Stimulated activated CD8-positive, alpha-beta memory T cell treated with anti-CD3 and anti-CD28 coated beads, Interleukin-15, amount 100 ng/mL, for 4 hours (primary cell): Measurements from ENCODE around the gene HDAC4.

Experiments
- DNase-seq, 2 donors: peaks; one replicate each; pipeline ENCODE4 v3.0.0-alpha.2; 2020; ENCODE audit warnings: low read depth in 2 of 2

HDAC4 gene

GRCh38 chr2:239220981-239221396 lies 179.8 kb downstream of the HDAC4 start:
- DNase-seq: no peak

- no peak for DNase-seq
Observed at GRCh38 chr2:239220341-239220740, 180.5 kb downstream of the HDAC4 start.

- DNase-seq: no peak
Observed at GRCh38 chr2:239216614-239217273, 184.1 kb downstream of the HDAC4 start.

- no peak for DNase-seq
Observed at GRCh38 chr2:239215988-239216613, 184.7 kb downstream of the HDAC4 start.

GRCh38 chr2:239215136-239215925 lies 185.5 kb downstream of the HDAC4 start:
- no peak for DNase-seq

- no peak for DNase-seq
Observed at GRCh38 chr2:239214725-239215124, 186.1 kb downstream of the HDAC4 start.

GRCh38 chr2:239213643-239214101 lies 187.1 kb downstream of the HDAC4 start:
- no peak for DNase-seq

GRCh38 chr2:239212929-239213642 lies 187.7 kb downstream of the HDAC4 start:
- DNase-seq: no peak

- no peak for DNase-seq
Observed at GRCh38 chr2:239212121-239212928, 188.5 kb downstream of the HDAC4 start.

GRCh38 chr2:239211396-239212094 lies 189.3 kb downstream of the HDAC4 start:
- no peak for DNase-seq

- DNase-seq: no peak
Observed at GRCh38 chr2:239209783-239210182, 191.0 kb downstream of the HDAC4 start.

GRCh38 chr2:239208465-239209180 lies 192.2 kb downstream of the HDAC4 start:
- DNase-seq: no peak

GRCh38 chr2:239206851-239207250 lies 194.0 kb downstream of the HDAC4 start:
- no peak for DNase-seq

- no peak for DNase-seq
Observed at GRCh38 chr2:239206042-239206441, 194.8 kb downstream of the HDAC4 start.

- DNase-seq: no peak
Observed at GRCh38 chr2:239204876-239205468, 195.8 kb downstream of the HDAC4 start.

GRCh38 chr2:239204136-239204875 lies 196.5 kb downstream of the HDAC4 start:
- DNase-seq: no peak

- no peak for DNase-seq
Observed at GRCh38 chr2:239203443-239204135, 197.2 kb downstream of the HDAC4 start.

- DNase-seq: no peak
Observed at GRCh38 chr2:239202836-239203235, 198.0 kb downstream of the HDAC4 start.
